ENCODE results near the gene ERMAP. TPM values are rescaled to one million over a fixed set of nuclear protein-coding genes. Genes with fewer than 3 reads are reported as not detected.
A peak's percentile ranks its signal among the peaks of the same experiment; 100 is the strongest.
"Not testable (repeated sequence)": the region's sequence is repeated elsewhere in the genome, so short reads cannot be mapped to it uniquely, and the experiment has no call there.

Gene ERMAP
- total RNA-seq, 1 experiment from 2014 or later = 6.4 TPM

GRCh38 chr1:42841440-42842147 lies 24.7 kb downstream of the ERMAP start:
- DNase-seq (ENCODE audit: extremely low read depth, low read depth) = no peak

- no peak for DNase-seq (ENCODE audit: extremely low read depth, low read depth)
These were observed 27.7 kb downstream of the ERMAP start for GRCh38 chr1:42844592-42845140.

- no peak for DNase-seq (ENCODE audit: extremely low read depth, low read depth)
These were observed 28.3 kb downstream of the ERMAP start for GRCh38 chr1:42845193-42845592.

GRCh38 chr1:42845866-42846256 lies 28.9 kb downstream of the ERMAP start:
- DNase-seq (ENCODE audit: extremely low read depth, low read depth) = no peak

GRCh38 chr1:42846257-42847110 lies 29.6 kb downstream of the ERMAP start, which contains the start of gene ZNF691:
Gene ZNF691 (plus strand): TSS chr1:42846613. CDS start chr1:42849659, 3,046 bp downstream.
- DNase-seq (ENCODE audit: extremely low read depth, low read depth) = peak; percentile 94

- no peak for DNase-seq (ENCODE audit: extremely low read depth, low read depth)
These were observed 30.2 kb downstream of the ERMAP start for GRCh38 chr1:42847111-42847595.

- DNase-seq (ENCODE audit: extremely low read depth, low read depth) = no peak
These were observed 31.0 kb downstream of the ERMAP start for GRCh38 chr1:42847721-42848460.

- DNase-seq (ENCODE audit: extremely low read depth, low read depth) = no peak
These were observed 32.1 kb downstream of the ERMAP start for GRCh38 chr1:42848823-42849537.

- DNase-seq (ENCODE audit: extremely low read depth, low read depth) = no peak
These were observed 33.0 kb downstream of the ERMAP start for GRCh38 chr1:42849944-42850343.

- no peak for DNase-seq (ENCODE audit: extremely low read depth, low read depth)
These were observed 34.5 kb downstream of the ERMAP start for GRCh38 chr1:42851420-42851819.

- DNase-seq (ENCODE audit: extremely low read depth, low read depth) = no peak
These were observed 35.2 kb downstream of the ERMAP start for GRCh38 chr1:42851960-42852607.

GRCh38 chr1:42852608-42852980 lies 35.7 kb downstream of the ERMAP start:
- no peak for DNase-seq (ENCODE audit: extremely low read depth, low read depth)

GRCh38 chr1:42853116-42853884 lies 36.4 kb downstream of the ERMAP start:
- DNase-seq (ENCODE audit: extremely low read depth, low read depth) = no peak

- not testable (repeated sequence) for DNase-seq (ENCODE audit: extremely low read depth, low read depth)
These were observed 39.6 kb downstream of the ERMAP start for GRCh38 chr1:42856554-42856953.

GRCh38 chr1:42859366-42859765 lies 42.4 kb downstream of the ERMAP start:
- DNase-seq (ENCODE audit: extremely low read depth, low read depth) = not testable (repeated sequence)

GRCh38 chr1:42860339-42861013 lies 43.6 kb downstream of the ERMAP start:
- DNase-seq (ENCODE audit: extremely low read depth, low read depth) = no peak

GRCh38 chr1:42861014-42861399 lies 44.1 kb downstream of the ERMAP start:
- no peak for DNase-seq (ENCODE audit: extremely low read depth, low read depth)

- no peak for DNase-seq (ENCODE audit: extremely low read depth, low read depth)
These were observed 49.6 kb downstream of the ERMAP start for GRCh38 chr1:42866549-42866948.
